MM.1S (cell line): Measurements from ENCODE around the gene RXRA.

Experiments
- DNase-seq: peaks from one replicate; pipeline ENCODE4 v3.0.0-alpha.2; 2015
- H2AFZ ChIP-seq: fragments of 300-600 bp; sonication (generic); 2 replicates; pipeline ENCODE4 v1.6.0; 2016; ENCODE audit warnings: antibody characterized with exemption, low read length
- H3F3A ChIP-seq: fragments of 300-600 bp; sonication (generic); 2 replicates; pipeline ENCODE4 v1.6.1; 2016; ENCODE audit warnings: mild to moderate bottlenecking, antibody characterized with exemption, low read length, moderate library complexity, mixed read lengths; ENCODE audit not compliant: insufficient read depth
- H3K27ac ChIP-seq: fragments of 300-600 bp; sonication (generic); 2 replicates; pipeline ENCODE4 v1.5.1; 2016; ENCODE audit warnings: mild to moderate bottlenecking, low read length
- H3K27me3 ChIP-seq: fragments of 300-600 bp; sonication (generic); replicated peaks from 2 replicates; pipeline ENCODE4 v1.6.0; 2016; ENCODE audit warnings: low read length; ENCODE audit not compliant: insufficient read depth
- H3K36me3 ChIP-seq: fragments of 300-600 bp; sonication (generic); replicated peaks from 2 replicates; pipeline ENCODE4 v1.6.1; 2016; ENCODE audit warnings: mild to moderate bottlenecking, low read length, mixed read lengths; ENCODE audit not compliant: insufficient read depth
- H3K4me1 ChIP-seq: fragments of 300-600 bp; sonication (generic); 2 replicates; pipeline ENCODE4 v1.6.1; 2016; ENCODE audit warnings: low read length, mixed read lengths
- H3K4me2 ChIP-seq: fragments of 300-600 bp; sonication (generic); 2 replicates; pipeline ENCODE4 v1.6.0; 2016; ENCODE audit warnings: low read depth, low read length
- H3K4me3 ChIP-seq: fragments of 300-600 bp; sonication (generic); 2 replicates; pipeline ENCODE4 v1.5.1; 2016; ENCODE audit warnings: low read length, mixed read lengths
- H3K79me2 ChIP-seq: fragments of 300-600 bp; sonication (generic); 2 replicates; pipeline ENCODE4 v1.6.1; 2016; ENCODE audit warnings: mixed run types, low read length, mixed read lengths
- H3K9ac ChIP-seq: fragments of 300-600 bp; sonication (generic); 2 replicates; pipeline ENCODE4 v1.6.1; 2016; ENCODE audit warnings: low read length, mixed read lengths
- H3K9me2 ChIP-seq: fragments of 300-600 bp; sonication (generic); replicated peaks from 2 replicates; pipeline ENCODE4 v1.6.1; 2016; ENCODE audit warnings: mild to moderate bottlenecking, low read length, mixed read lengths; ENCODE audit not compliant: insufficient read depth
- H3K9me3 ChIP-seq: fragments of 300-600 bp; sonication (generic); replicated peaks from 2 replicates; pipeline ENCODE4 v1.6.1; 2016; ENCODE audit warnings: mild to moderate bottlenecking, low read length, mixed read lengths; ENCODE audit not compliant: insufficient read depth
- H4K20me1 ChIP-seq: fragments of 300-600 bp; sonication (generic); 2 replicates; pipeline ENCODE4 v1.6.1; 2016; ENCODE audit warnings: mild to moderate bottlenecking, low read length, moderate library complexity, mixed read lengths; ENCODE audit not compliant: insufficient read depth
- EZH2 ChIP-seq: fragments of 300-600 bp; sonication (generic); optimal IDR thresholded peaks from 2 replicates; pipeline ENCODE3; 2017; ENCODE audit warnings: low read depth, mild to moderate bottlenecking, antibody characterized with exemption, low read length, mixed read lengths
- EZH2phosphoT487 ChIP-seq: fragments of 300-600 bp; sonication (generic); IDR thresholded peaks from 2 replicates; pipeline ENCODE4 v1.6.1; 2018; ENCODE audit warnings: antibody characterized with exemption, low read length
- TF ChIP-seq, protein P1 (sequence below): fragments of 300-600 bp; sonication (generic); IDR thresholded peaks from 2 replicates; pipeline ENCODE4 v1.5.1; 2016; ENCODE audit warnings: antibody characterized with exemption, low read length, mixed read lengths

RXRA gene

DNA sequence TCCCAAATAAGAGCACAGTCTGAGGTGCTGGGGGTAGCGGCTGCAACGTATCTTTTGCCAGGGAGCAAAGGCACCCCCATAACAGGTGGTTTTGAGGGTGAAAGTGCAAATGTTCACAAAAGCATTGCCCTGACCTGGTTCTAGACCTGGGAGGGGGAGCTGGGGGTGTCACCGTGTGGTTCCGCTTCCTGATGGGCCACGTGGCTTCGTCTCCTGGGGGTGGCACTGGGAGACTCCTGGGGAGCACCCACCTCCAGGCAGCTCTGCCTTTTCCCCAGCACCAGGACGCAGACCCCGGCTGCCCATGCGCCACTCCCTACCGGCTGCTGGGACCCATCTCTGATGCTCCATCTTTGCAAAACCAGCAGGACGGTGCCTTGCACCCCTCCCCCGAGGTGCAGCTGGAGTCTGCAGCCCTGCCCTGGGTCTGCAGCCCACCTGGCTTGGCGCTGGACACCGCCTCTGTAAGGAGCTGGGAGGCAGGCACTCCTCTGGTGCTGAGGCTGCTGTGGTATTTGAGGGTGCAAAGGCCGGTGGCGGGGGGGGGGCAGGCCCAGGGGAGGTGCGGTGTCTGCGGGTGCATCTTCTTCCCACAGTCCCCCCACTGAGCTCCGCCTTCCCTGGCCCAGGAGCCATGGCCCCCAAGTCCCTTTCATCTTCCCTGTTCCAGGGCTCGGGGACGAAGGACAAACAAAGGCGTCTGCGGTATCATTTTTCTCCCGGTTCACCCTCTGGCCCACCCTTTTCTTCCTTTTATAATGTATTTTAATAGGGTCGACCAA is 29.8 kb upstream of the RXRA start:
- Histone ChIP-seq H4K20me1 (no peaks in the 10 kb centered on the region), H3K79me2 (no peaks in the 10 kb centered on the region), H3K9me3 (no peaks in the 10 kb centered on the region), H3K27me3 (peaks cover 72% of the 10 kb centered on the region), H2AFZ (no peak overlapping the region), H3K9ac (no peak overlapping the region), H3F3A (peaks cover 2% of the 10 kb centered on the region), H3K27ac (no peak overlapping the region), H3K4me2 (no peak overlapping the region), H3K9me2 (no peaks in the 10 kb centered on the region), H3K4me3 (no peak overlapping the region), H3K4me1 (peaks cover 5% of the 10 kb centered on the region), H3K36me3 (no peaks in the 10 kb centered on the region)
- DNase-seq = no peak
- TF ChIP-seq EZH2phosphoT487 = no peak
- TF ChIP-seq, protein P1, sequence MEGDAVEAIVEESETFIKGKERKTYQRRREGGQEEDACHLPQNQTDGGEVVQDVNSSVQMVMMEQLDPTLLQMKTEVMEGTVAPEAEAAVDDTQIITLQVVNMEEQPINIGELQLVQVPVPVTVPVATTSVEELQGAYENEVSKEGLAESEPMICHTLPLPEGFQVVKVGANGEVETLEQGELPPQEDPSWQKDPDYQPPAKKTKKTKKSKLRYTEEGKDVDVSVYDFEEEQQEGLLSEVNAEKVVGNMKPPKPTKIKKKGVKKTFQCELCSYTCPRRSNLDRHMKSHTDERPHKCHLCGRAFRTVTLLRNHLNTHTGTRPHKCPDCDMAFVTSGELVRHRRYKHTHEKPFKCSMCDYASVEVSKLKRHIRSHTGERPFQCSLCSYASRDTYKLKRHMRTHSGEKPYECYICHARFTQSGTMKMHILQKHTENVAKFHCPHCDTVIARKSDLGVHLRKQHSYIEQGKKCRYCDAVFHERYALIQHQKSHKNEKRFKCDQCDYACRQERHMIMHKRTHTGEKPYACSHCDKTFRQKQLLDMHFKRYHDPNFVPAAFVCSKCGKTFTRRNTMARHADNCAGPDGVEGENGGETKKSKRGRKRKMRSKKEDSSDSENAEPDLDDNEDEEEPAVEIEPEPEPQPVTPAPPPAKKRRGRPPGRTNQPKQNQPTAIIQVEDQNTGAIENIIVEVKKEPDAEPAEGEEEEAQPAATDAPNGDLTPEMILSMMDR = no peak
- no peak for TF ChIP-seq EZH2

DNA sequence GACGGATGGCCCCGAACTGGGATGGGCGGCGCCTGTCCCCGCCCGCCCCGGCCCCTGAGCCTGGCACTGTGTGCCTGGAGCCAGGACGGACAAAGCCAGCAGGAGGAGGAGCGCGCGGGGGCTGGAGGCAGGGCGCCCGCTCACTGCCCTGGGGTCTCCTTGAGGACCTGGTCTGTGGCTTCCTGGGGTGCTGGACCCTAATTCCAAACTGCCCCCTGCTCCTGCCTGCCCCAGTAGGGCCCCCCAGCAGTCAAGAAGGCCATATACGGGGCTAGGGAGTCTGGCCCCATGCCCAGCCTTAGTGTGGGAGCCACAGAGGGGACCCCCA is 29.2 kb upstream of the RXRA start:
- DNase-seq = no peak
- no peak overlapping the region for H3K9ac ChIP-seq
- TF ChIP-seq EZH2 = no peak
- TF ChIP-seq EZH2phosphoT487 = no peak
- TF ChIP-seq, protein P1 = no peak
- no peak overlapping the region for H3K4me3 ChIP-seq
- no peaks in the 10 kb centered on the region for H3K79me2 ChIP-seq
- H2AFZ ChIP-seq = no peak overlapping the region
- no peaks in the 10 kb centered on the region for H3K9me3 ChIP-seq
- no peaks in the 10 kb centered on the region for H4K20me1 ChIP-seq
- peaks cover 8% of the 10 kb centered on the region for H3F3A ChIP-seq
- H3K9me2 ChIP-seq = no peaks in the 10 kb centered on the region
- no peak overlapping the region for H3K27ac ChIP-seq
- no peaks in the 10 kb centered on the region for H3K36me3 ChIP-seq
- peaks cover 67% of the 10 kb centered on the region for H3K27me3 ChIP-seq
- H3K4me1 ChIP-seq = peaks cover 7% of the 10 kb centered on the region
- no peak overlapping the region for H3K4me2 ChIP-seq

DNA sequence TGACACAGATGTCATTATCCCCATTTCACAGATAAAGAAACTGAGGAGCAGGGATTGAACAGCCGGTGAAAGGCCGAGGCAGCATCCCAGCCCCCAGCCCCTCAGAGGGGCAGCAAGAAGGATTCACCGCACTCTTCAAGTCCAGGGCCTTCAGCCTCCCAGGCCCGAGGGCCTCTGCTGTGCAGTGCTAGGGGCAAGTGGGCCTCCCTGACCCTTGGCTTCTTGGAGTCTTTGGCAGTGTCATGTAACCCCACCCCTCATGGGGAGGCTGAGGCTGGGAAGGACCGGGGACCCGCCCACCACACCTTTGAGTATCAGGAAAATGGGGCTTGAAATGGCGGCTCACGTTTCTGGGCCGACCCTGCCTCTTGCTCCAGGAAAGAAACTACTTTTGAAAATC is 28.7 kb upstream of the RXRA start:
- H2AFZ ChIP-seq = no peak overlapping the region
- no peak for TF ChIP-seq EZH2
- no peak for TF ChIP-seq EZH2phosphoT487
- TF ChIP-seq, protein P1 = no peak
- no peak overlapping the region for H3K27ac ChIP-seq
- peaks cover 7% of the 10 kb centered on the region for H3K4me1 ChIP-seq
- H3K9me2 ChIP-seq = no peaks in the 10 kb centered on the region
- no peak for DNase-seq
- H3K9ac ChIP-seq = no peak overlapping the region
- no peaks in the 10 kb centered on the region for H4K20me1 ChIP-seq
- H3K27me3 ChIP-seq = peaks cover 62% of the 10 kb centered on the region
- H3K9me3 ChIP-seq = no peaks in the 10 kb centered on the region
- H3K4me2 ChIP-seq = no peak overlapping the region
- peaks cover 8% of the 10 kb centered on the region for H3F3A ChIP-seq
- no peaks in the 10 kb centered on the region for H3K79me2 ChIP-seq
- H3K36me3 ChIP-seq = no peaks in the 10 kb centered on the region
- H3K4me3 ChIP-seq = no peak overlapping the region
